ENCODE measurements around the gene PTPRCAP. TPM values are rescaled to one million over a fixed set of nuclear protein-coding genes. Genes with fewer than 3 reads are reported as not detected.

Gene PTPRCAP
- polyA plus RNA-seq, 3 donors: 2.1 to 14.3 (median 2.8) TPM

GRCh38 chr11:67470337-67471002 is 33.0 kb upstream of the PTPRCAP start:
- Histone ChIP-seq H4K20me1 (ENCODE audit: insufficient read depth, low read length) (no peaks in the 10 kb centered on the region), H3K4me3 (replicated peaks in 1 of 3; ENCODE audit: low read depth in 2 of 3, low read length in 3 of 3) (no peak overlapping the region), H3K27me3 (ENCODE audit: control insufficient read depth in 2 of 2, insufficient read depth in 2 of 2, low read length in 2 of 2) (no peaks in the 10 kb centered on the region), H3K9me3 (replicated peaks in 1 of 2; ENCODE audit: control insufficient read depth in 1 of 2, insufficient read depth in 1 of 2, low read length in 2 of 2) (no peaks in the 10 kb centered on the region), H3K79me2 (ENCODE audit: insufficient read depth, low read length) (no peaks in the 10 kb centered on the region), H3K9ac (ENCODE audit: insufficient read depth, low read length, poor library complexity, severe bottlenecking) (no peak overlapping the region), H3K4me2 (replicated peaks; ENCODE audit: extremely low read depth, low read length, poor library complexity, severe bottlenecking) (no peak overlapping the region), H3K36me3 (replicated peaks in 1 of 2; ENCODE audit: control insufficient read depth in 1 of 2, insufficient read depth in 2 of 2, low read length in 2 of 2) (no peaks in the 10 kb centered on the region), H3K4me1 (ENCODE audit: control insufficient read depth in 1 of 2, insufficient read depth in 2 of 2, low read length in 2 of 2) (peaks cover 13 to 30% of the 10 kb centered on the region in 2 donors), H2AFZ (ENCODE audit: insufficient read depth, low read depth, low read length, poor library complexity, severe bottlenecking) (no peak overlapping the region), H3K27ac (ENCODE audit: low read depth in 1 of 2, low read length in 2 of 2) (no peak overlapping the region)
- intact Hi-C loops (cut with micrococcal nuclease): no loop called here
- Mint-ChIP-seq H3K27me3 (ENCODE audit: low read depth in 3 of 3) (peaks cover 0 to 14% (median 5%) of the 10 kb centered on the region in 3 donors), H3K9me3 (no peaks in the 10 kb centered on the region), H3K36me3 (peaks cover 0 to under 1% of the 10 kb centered on the region in 2 donors), H3K27ac (peak overlapping the region in 1 of 7 donors; percentile 2), H3K4me3 (no peak overlapping the region), H3K4me1 (peaks cover 20% of the 10 kb centered on the region)
- no peak for TF ChIP-seq CTCF (IDR thresholded peaks at IDR 0.05)
- WGBS (ENCODE audit: insufficient coverage): 97% methylated on average over 6 of the region's 8 CpGs
- DNase-seq: no peak

GRCh38 chr11:67469508-67469811 is 32.0 kb upstream of the PTPRCAP start:
- Mint-ChIP-seq H3K4me1 (peaks cover 25% of the 10 kb centered on the region), H3K36me3 (peaks cover 0 to 2% of the 10 kb centered on the region in 2 donors), H3K9me3 (no peaks in the 10 kb centered on the region), H3K4me3 (peak overlapping the region; percentile 69 to 85), H3K27ac (peak overlapping the region in 5 of 7 donors; percentile 75 to 85 (median 79)), H3K27me3 (ENCODE audit: low read depth in 3 of 3) (peaks cover 0 to 12% (median 5%) of the 10 kb centered on the region in 3 donors)
- no peaks in the 10 kb centered on the region for H4K20me1 ChIP-seq (ENCODE audit: insufficient read depth, low read length)
- H3K4me1 ChIP-seq (ENCODE audit: control insufficient read depth in 1 of 2, insufficient read depth in 2 of 2, low read length in 2 of 2): peaks cover 21 to 38% of the 10 kb centered on the region in 2 donors
- no peaks in the 10 kb centered on the region for H3K36me3 ChIP-seq (replicated peaks in 1 of 2; ENCODE audit: control insufficient read depth in 1 of 2, insufficient read depth in 2 of 2, low read length in 2 of 2)
- H3K79me2 ChIP-seq (ENCODE audit: insufficient read depth, low read length): peaks cover 7% of the 10 kb centered on the region
- peak overlapping the region; percentile 92 for H3K4me2 ChIP-seq (replicated peaks; ENCODE audit: extremely low read depth, low read length, poor library complexity, severe bottlenecking)
- H3K4me3 ChIP-seq (replicated peaks in 1 of 3; ENCODE audit: low read depth in 2 of 3, low read length in 3 of 3): peak overlapping the region; percentile 52 to 88 (median 63)
- H3K9me3 ChIP-seq (replicated peaks in 1 of 2; ENCODE audit: control insufficient read depth in 1 of 2, insufficient read depth in 1 of 2, low read length in 2 of 2): no peaks in the 10 kb centered on the region
- peak overlapping the region; percentile 41 to 90 for H3K27ac ChIP-seq (ENCODE audit: low read depth in 1 of 2, low read length in 2 of 2)
- DNase-seq: no peak
- TF ChIP-seq CTCF (IDR thresholded peaks at IDR 0.05): peak; percentile 21
- H3K9ac ChIP-seq (ENCODE audit: insufficient read depth, low read length, poor library complexity, severe bottlenecking): peak overlapping the region; percentile 72
- 21% methylated on average over 9 of the region's 9 CpGs for WGBS (ENCODE audit: insufficient coverage)
- no peaks in the 10 kb centered on the region for H3K27me3 ChIP-seq (ENCODE audit: control insufficient read depth in 2 of 2, insufficient read depth in 2 of 2, low read length in 2 of 2)
- intact Hi-C loops (cut with micrococcal nuclease): loop anchor here (1.0 to 5.0 kb wide), 5 partner anchors 33 to 67 kb away; partner anchors contain the start of genes PPP1CA (in 1 of the 2), RPS6KB2 (in 1 of the 2) and TBC1D10C (in 1 of the 2)
- H2AFZ ChIP-seq (ENCODE audit: insufficient read depth, low read depth, low read length, poor library complexity, severe bottlenecking): peak overlapping the region; percentile 96
